ENCODE measurements around the gene LHX1.

GRCh38 chr17:36918211-36918691 is 19.0 kb upstream of the LHX1 start:
- TF ChIP-seq, protein P1, sequence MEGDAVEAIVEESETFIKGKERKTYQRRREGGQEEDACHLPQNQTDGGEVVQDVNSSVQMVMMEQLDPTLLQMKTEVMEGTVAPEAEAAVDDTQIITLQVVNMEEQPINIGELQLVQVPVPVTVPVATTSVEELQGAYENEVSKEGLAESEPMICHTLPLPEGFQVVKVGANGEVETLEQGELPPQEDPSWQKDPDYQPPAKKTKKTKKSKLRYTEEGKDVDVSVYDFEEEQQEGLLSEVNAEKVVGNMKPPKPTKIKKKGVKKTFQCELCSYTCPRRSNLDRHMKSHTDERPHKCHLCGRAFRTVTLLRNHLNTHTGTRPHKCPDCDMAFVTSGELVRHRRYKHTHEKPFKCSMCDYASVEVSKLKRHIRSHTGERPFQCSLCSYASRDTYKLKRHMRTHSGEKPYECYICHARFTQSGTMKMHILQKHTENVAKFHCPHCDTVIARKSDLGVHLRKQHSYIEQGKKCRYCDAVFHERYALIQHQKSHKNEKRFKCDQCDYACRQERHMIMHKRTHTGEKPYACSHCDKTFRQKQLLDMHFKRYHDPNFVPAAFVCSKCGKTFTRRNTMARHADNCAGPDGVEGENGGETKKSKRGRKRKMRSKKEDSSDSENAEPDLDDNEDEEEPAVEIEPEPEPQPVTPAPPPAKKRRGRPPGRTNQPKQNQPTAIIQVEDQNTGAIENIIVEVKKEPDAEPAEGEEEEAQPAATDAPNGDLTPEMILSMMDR (IDR thresholded peaks at IDR 0.05), result no peak
- TF ChIP-seq POLR2A (IDR thresholded peaks at IDR 0.05) (no peak), POLR2AphosphoS5 (IDR thresholded peaks at IDR 0.05) (no peak), EP300 (IDR thresholded peaks at IDR 0.05) (no peak)
